ENCODE results near the gene MAP3K7CL. TPM values are rescaled to one million over a fixed set of nuclear protein-coding genes. Genes with fewer than 3 reads are reported as not detected.
"Not testable (repeated sequence)": the region's sequence is repeated elsewhere in the genome, so short reads cannot be mapped to it uniquely, and the experiment has no call there.

Gene MAP3K7CL
- polyA plus RNA-seq, 4 donors, result 3.0 to 6.9 (median 3.6) TPM

DNA sequence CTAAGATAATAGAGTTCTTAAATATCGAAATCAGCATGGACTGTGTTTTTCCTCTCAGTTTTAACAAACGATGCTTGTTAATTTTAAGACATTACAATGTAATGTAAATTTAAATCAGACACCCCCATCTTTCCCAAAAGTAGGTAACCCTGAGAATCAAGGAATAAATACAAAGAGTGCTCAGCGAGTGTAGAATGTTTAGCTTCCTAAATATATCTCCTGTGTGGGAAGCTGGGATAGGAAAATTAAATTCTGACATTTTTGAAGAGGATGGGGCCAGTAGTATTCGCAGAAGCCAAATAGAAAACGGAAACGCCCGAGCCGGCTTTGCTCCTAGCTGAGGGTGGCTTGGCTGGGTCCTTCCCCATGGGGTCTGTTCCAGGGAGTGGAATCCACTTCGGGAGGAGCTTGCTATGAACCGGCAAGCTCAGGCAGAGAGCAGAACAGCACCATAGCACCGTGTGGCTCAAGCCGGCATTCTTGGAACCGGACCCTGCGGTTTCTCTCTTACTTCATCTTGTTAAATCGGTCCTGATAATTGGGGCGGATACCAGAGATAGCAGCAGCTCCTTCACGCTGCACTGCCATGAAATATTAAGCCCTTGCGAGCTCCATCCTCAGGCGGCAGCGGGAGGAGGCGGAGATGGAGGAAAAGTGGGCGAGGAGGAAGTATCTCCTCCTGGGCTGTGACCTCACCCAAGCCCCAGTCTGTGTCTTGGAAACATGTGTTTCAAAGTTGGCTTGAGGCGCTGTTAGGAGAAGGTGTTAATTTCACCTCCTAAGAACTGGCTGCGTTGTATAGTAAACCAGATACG is 24.9 kb downstream of the MAP3K7CL start:
- 59 to 75% (median 73%) methylated on average over 25 of the region's 25 CpGs for WGBS, 3 donors
- Histone ChIP-seq H3K27ac (ENCODE audit: low read depth in 1 of 3, low read length in 2 of 3) (peak overlapping the region in 1 of 3 donors; percentile 54), H3K36me3 (ENCODE audit: control insufficient read depth in 3 of 3, insufficient read depth in 2 of 3, low read depth in 1 of 3, low read length in 3 of 3) (peaks cover 0 to 7% (median 1%) of the 10 kb centered on the region in 3 donors), H3K4me3 (ENCODE audit: low read depth in 1 of 3, low read length in 3 of 3) (peak overlapping the region in 1 of 3 donors; percentile 21), H3K27me3 (ENCODE audit: control insufficient read depth in 3 of 3, insufficient read depth in 3 of 3, low read length in 3 of 3) (peaks cover 0 to 3% (median 0%) of the 10 kb centered on the region in 3 donors), H3K9me3 (ENCODE audit: control insufficient read depth in 2 of 2, insufficient read depth in 1 of 2, low read depth in 1 of 2, low read length in 1 of 2) (no peaks in the 10 kb centered on the region), H3K4me1 (ENCODE audit: control insufficient read depth in 3 of 3, insufficient read depth in 2 of 3, low read depth in 1 of 3, low read length in 2 of 3) (no peaks in the 10 kb centered on the region)
- FAIRE-seq (no peak), DNase-seq (peak; percentile 6 to 26)

DNA sequence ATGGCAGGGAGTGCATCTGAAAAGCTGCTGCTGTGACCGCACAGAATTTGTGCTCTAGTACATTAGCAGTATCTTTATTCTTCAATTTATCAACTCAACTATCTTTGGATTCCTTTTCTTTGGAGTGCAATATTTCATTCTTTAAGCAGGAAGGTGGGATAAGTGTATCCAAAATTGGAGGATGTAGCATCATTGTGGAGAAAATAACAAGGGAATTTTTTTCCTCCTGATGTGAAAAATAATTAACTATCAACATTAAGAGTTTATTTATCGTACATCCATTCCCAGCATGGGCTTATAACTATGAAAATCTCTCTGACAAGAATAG is 25.5 kb downstream of the MAP3K7CL start:
- H3K9me3 ChIP-seq (ENCODE audit: control insufficient read depth in 2 of 2, insufficient read depth in 1 of 2, low read depth in 1 of 2, low read length in 1 of 2), result no peaks in the 10 kb centered on the region
- no peak for FAIRE-seq
- DNase-seq, result no peak
- no peaks in the 10 kb centered on the region for H3K4me1 ChIP-seq (ENCODE audit: control insufficient read depth in 3 of 3, insufficient read depth in 2 of 3, low read depth in 1 of 3, low read length in 2 of 3)
- peaks cover 0 to 9% (median 1%) of the 10 kb centered on the region in 3 donors for H3K36me3 ChIP-seq (ENCODE audit: control insufficient read depth in 3 of 3, insufficient read depth in 2 of 3, low read depth in 1 of 3, low read length in 3 of 3)
- no peak overlapping the region for H3K27ac ChIP-seq (ENCODE audit: low read depth in 1 of 3, low read length in 2 of 3)
- H3K27me3 ChIP-seq (ENCODE audit: control insufficient read depth in 3 of 3, insufficient read depth in 3 of 3, low read length in 3 of 3), result peaks cover 0 to 3% (median 0%) of the 10 kb centered on the region in 3 donors
- H3K4me3 ChIP-seq (ENCODE audit: low read depth in 1 of 3, low read length in 3 of 3), result no peak overlapping the region
- WGBS, 3 donors, result 95 to 96% (median 95%) methylated on average over 2 of the region's 2 CpGs

DNA sequence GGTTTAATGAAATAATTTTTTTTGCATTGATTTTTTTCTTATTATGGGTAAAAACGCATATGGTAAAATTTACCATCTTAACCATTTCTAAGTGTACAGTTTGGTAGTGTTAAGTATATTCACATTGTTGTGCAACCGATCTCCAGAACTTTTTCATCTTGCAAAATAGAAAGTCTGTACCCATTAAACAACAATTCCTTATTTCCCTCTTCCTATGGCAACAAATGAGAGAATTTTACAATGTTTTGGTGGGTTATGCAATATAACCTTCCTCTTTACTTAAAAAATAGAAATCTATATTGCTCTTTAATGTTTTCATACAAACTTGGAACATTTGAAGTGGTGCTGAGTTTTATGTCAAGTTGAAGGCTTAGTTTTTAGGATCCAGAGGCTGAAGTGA is 26.6 kb downstream of the MAP3K7CL start:
- no peaks in the 10 kb centered on the region for H3K4me1 ChIP-seq (ENCODE audit: control insufficient read depth in 3 of 3, insufficient read depth in 2 of 3, low read depth in 1 of 3, low read length in 2 of 3)
- no peak for FAIRE-seq

DNA sequence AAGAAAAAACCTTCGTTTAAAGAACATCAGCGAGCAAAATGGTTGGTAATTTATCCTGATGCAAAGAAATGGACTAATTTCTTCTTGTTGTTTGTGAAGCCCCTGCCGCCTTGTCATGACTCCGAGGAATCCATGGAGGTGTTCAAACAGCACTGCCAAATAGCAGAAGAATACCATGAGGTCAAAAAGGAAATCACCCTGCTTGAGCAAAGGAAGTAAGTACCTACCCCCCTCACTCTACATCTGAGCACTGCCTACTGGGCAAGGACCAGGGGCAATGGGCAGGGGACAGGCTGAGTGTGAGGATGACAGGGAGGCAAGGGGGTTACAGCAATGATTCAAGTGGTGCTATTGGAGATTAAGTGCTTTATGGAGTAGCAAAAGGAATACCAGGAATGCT is 29.4 kb downstream of the MAP3K7CL start:
- DNase-seq (no peak), FAIRE-seq (no peak)
- H3K4me3 ChIP-seq (ENCODE audit: low read depth in 1 of 3, low read length in 3 of 3), result no peak overlapping the region
- H3K36me3 ChIP-seq (ENCODE audit: control insufficient read depth in 3 of 3, insufficient read depth in 2 of 3, low read depth in 1 of 3, low read length in 3 of 3), result peaks cover 0 to 10% (median 1%) of the 10 kb centered on the region in 3 donors
- no peaks in the 10 kb centered on the region for H3K9me3 ChIP-seq (ENCODE audit: control insufficient read depth in 2 of 2, insufficient read depth in 1 of 2, low read depth in 1 of 2, low read length in 1 of 2)
- no peak overlapping the region for H3K27ac ChIP-seq (ENCODE audit: low read depth in 1 of 3, low read length in 2 of 3)
- no peaks in the 10 kb centered on the region for H3K4me1 ChIP-seq (ENCODE audit: control insufficient read depth in 3 of 3, insufficient read depth in 2 of 3, low read depth in 1 of 3, low read length in 2 of 3)
- peaks cover 0 to 3% (median 0%) of the 10 kb centered on the region in 3 donors for H3K27me3 ChIP-seq (ENCODE audit: control insufficient read depth in 3 of 3, insufficient read depth in 3 of 3, low read length in 3 of 3)
- 93 to 98% (median 95%) methylated on average over 4 of the region's 4 CpGs for WGBS, 3 donors

More for the DNA sequence above, 26.6 kb downstream of the MAP3K7CL start:
- Histone ChIP-seq H3K27me3 (ENCODE audit: control insufficient read depth in 3 of 3, insufficient read depth in 3 of 3, low read length in 3 of 3) (peaks cover 0 to 3% (median 0%) of the 10 kb centered on the region in 3 donors), H3K9me3 (ENCODE audit: control insufficient read depth in 2 of 2, insufficient read depth in 1 of 2, low read depth in 1 of 2, low read length in 1 of 2) (no peaks in the 10 kb centered on the region), H3K36me3 (ENCODE audit: control insufficient read depth in 3 of 3, insufficient read depth in 2 of 3, low read depth in 1 of 3, low read length in 3 of 3) (peaks cover 0 to 10% (median 1%) of the 10 kb centered on the region in 3 donors), H3K4me3 (ENCODE audit: low read depth in 1 of 3, low read length in 3 of 3) (no peak overlapping the region), H3K27ac (ENCODE audit: low read depth in 1 of 3, low read length in 2 of 3) (no peak overlapping the region)
- 89 to 93% (median 90%) methylated on average over 2 of the region's 2 CpGs for WGBS, 3 donors
- no peak for DNase-seq

DNA sequence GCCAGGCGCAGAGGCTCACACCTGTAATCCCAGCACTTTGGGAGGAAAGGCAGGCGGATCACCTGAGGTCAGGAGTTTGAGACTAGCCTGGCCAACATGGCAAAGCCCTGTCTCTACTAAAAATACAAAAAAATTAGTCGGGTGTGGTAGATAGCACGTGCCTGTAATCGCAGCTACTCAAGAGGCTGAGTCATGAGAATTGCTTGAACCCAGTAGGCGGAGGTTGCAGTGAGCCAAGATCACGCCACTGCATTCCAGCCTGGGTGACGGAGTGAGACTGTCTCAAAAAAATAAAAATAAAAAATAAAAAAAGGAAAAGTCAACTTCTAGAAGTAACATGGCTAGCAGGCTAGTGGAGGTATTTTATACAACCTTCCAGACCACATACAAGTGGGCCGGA is 32.4 kb downstream of the MAP3K7CL start:
- H3K4me3 ChIP-seq (ENCODE audit: low read depth in 1 of 3, low read length in 3 of 3); H3K36me3 ChIP-seq (ENCODE audit: control insufficient read depth in 3 of 3, insufficient read depth in 2 of 3, low read depth in 1 of 3, low read length in 3 of 3); H3K9me3 ChIP-seq (ENCODE audit: control insufficient read depth in 2 of 2, insufficient read depth in 1 of 2, low read depth in 1 of 2, low read length in 1 of 2); H3K27ac ChIP-seq (ENCODE audit: low read depth in 1 of 3, low read length in 2 of 3); H3K4me1 ChIP-seq (ENCODE audit: control insufficient read depth in 3 of 3, insufficient read depth in 2 of 3, low read depth in 1 of 3, low read length in 2 of 3); DNase-seq; H3K27me3 ChIP-seq (ENCODE audit: control insufficient read depth in 3 of 3, insufficient read depth in 3 of 3, low read length in 3 of 3); FAIRE-seq: not testable (repeated sequence)
- 51 to 62% (median 61%) methylated on average over 9 of the region's 9 CpGs for WGBS, 3 donors

DNA sequence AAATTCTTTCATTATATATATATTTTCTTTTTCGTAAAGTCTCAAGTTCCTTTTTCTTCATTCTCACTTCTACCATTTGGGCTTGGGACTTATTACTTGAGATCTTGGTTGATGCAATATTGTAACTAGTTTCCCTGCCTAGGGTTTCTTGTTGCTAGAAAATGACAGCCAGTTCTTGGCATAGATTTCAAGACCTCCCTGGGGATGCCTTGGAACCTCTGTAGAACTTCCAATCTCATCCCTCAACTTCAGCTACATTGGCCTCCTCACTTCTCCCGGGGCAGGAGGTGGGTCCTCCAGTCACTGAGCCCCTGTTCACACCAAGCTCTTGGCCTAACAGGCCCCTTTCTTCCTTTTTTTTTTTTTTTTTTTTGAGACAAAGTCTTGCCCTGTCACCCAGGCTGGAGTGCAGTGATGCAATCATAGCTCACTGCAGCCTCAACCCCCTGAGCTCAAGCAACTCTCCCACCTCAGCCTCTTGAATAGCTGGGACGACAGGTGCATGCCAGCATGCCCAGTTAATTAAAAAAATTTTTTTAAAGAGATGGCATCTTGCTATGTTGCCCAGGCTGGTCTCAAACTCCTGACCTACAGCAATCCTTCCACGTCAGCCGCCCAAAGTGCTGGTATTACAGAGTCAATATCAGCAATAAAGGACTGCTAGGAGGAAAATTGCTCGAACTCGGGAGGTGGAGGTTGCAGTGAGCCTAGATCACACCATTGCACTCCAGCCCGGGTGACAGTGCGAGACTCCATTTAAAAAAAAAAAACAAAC is 33.1 kb downstream of the MAP3K7CL start:
- Histone ChIP-seq H3K27ac (ENCODE audit: low read depth in 1 of 3, low read length in 2 of 3) (no peak overlapping the region), H3K4me3 (ENCODE audit: low read depth in 1 of 3, low read length in 3 of 3) (no peak overlapping the region), H3K27me3 (ENCODE audit: control insufficient read depth in 3 of 3, insufficient read depth in 3 of 3, low read length in 3 of 3) (no peaks in the 10 kb centered on the region), H3K36me3 (ENCODE audit: control insufficient read depth in 3 of 3, insufficient read depth in 2 of 3, low read depth in 1 of 3, low read length in 3 of 3) (peaks cover 0 to 6% (median 1%) of the 10 kb centered on the region in 3 donors), H3K9me3 (ENCODE audit: control insufficient read depth in 2 of 2, insufficient read depth in 1 of 2, low read depth in 1 of 2, low read length in 1 of 2) (no peaks in the 10 kb centered on the region), H3K4me1 (ENCODE audit: control insufficient read depth in 3 of 3, insufficient read depth in 2 of 3, low read depth in 1 of 3, low read length in 2 of 3) (no peaks in the 10 kb centered on the region)
- WGBS, 3 donors, result 82 to 90% (median 86%) methylated on average over 9 of the region's 9 CpGs
- FAIRE-seq, result no peak
- no peak for DNase-seq

DNA sequence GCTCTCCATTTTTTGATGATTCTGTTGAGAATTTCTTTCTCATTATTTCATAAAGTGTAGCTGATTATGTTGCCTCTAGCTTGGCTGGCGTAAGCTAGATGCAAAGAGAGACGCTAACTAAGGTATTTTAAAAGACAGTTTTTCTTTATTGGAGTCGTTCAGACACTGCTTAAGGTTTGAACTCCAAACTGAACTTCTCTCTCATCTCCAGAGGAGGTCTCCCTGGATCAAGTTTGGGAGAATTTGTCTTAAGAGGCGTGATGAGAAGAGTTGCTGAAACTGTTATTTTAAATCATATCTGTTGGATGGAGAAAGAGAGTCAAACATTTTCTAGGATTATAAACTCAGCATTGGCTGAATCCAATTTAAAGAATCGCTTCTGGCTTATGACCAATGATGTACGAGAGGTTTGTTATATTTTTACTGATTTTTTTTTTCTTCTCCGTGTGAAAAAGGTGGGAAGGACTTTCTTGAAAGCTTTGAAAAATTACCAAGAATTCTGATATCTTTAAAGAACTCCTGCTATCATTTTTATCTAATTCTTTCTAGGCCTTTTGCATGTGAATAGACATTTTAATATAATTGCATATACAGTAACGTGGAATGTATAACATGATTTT is 34.0 kb downstream of the MAP3K7CL start:
- Histone ChIP-seq H3K27me3 (ENCODE audit: control insufficient read depth in 3 of 3, insufficient read depth in 3 of 3, low read length in 3 of 3) (no peaks in the 10 kb centered on the region), H3K36me3 (ENCODE audit: control insufficient read depth in 3 of 3, insufficient read depth in 2 of 3, low read depth in 1 of 3, low read length in 3 of 3) (peaks cover 0 to 6% (median 1%) of the 10 kb centered on the region in 3 donors), H3K4me3 (ENCODE audit: low read depth in 1 of 3, low read length in 3 of 3) (no peak overlapping the region), H3K27ac (ENCODE audit: low read depth in 1 of 3, low read length in 2 of 3) (no peak overlapping the region), H3K9me3 (ENCODE audit: control insufficient read depth in 2 of 2, insufficient read depth in 1 of 2, low read depth in 1 of 2, low read length in 1 of 2) (no peaks in the 10 kb centered on the region), H3K4me1 (ENCODE audit: control insufficient read depth in 3 of 3, insufficient read depth in 2 of 3, low read depth in 1 of 3, low read length in 2 of 3) (no peaks in the 10 kb centered on the region)
- FAIRE-seq (no peak), DNase-seq (peak; percentile 59 to 65)
- WGBS, 3 donors, result 43 to 57% (median 50%) methylated on average over 8 of the region's 8 CpGs

DNA sequence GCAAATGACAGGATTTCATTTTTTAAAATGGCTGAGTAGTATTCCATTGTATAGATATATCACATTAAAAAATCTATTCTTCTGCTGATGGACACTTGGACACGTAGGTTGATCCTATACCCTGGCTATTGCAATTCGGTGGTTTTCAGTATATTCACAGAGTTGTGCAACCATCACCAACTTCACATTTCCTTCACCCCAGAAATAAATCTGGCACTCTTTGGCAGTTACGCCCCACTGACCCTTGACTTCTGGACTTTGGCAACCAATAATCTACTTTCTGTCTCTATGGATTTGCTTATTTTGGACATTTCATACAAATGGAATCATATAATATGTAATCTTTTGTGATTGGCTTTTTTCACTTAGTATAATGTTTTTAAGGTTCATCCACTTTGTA is 35.9 kb downstream of the MAP3K7CL start:
- no peaks in the 10 kb centered on the region for H3K27me3 ChIP-seq (ENCODE audit: control insufficient read depth in 3 of 3, insufficient read depth in 3 of 3, low read length in 3 of 3)
- H3K36me3 ChIP-seq (ENCODE audit: control insufficient read depth in 3 of 3, insufficient read depth in 2 of 3, low read depth in 1 of 3, low read length in 3 of 3), result no peaks in the 10 kb centered on the region
- H3K27ac ChIP-seq (ENCODE audit: low read depth in 1 of 3, low read length in 2 of 3), result no peak overlapping the region
- FAIRE-seq (no peak), DNase-seq (peak in 1 of 2 donors; percentile 41)
- 63 to 74% (median 71%) methylated on average over 3 of the region's 3 CpGs for WGBS, 3 donors
- H3K4me1 ChIP-seq (ENCODE audit: control insufficient read depth in 3 of 3, insufficient read depth in 2 of 3, low read depth in 1 of 3, low read length in 2 of 3), result no peaks in the 10 kb centered on the region
- H3K9me3 ChIP-seq (ENCODE audit: control insufficient read depth in 2 of 2, insufficient read depth in 1 of 2, low read depth in 1 of 2, low read length in 1 of 2), result no peaks in the 10 kb centered on the region
- H3K4me3 ChIP-seq (ENCODE audit: low read depth in 1 of 3, low read length in 3 of 3), result no peak overlapping the region
